Activated T-helper 1 cell treated with anti-CD3 and anti-CD28 coated beads, Interleukin-2, amount 50 U/mL, for 16 hours (primary cell): Measurements from ENCODE around the gene MYO7A.

Experiments
- DNase-seq, 2 donors: peaks; one replicate each; pipeline ENCODE4 v3.0.0-alpha.2; 2020; ENCODE audit warnings: low read depth in 1 of 2, low spot score in 1 of 2

Gene MYO7A

GRCh38 chr11:77111946-77112345 lies 16.1 kb upstream of the MYO7A start:
- no peak for DNase-seq

- DNase-seq, result no peak
Observed at GRCh38 chr11:77112641-77113381, 15.2 kb upstream of the MYO7A start.

GRCh38 chr11:77113382-77114088 lies 14.5 kb upstream of the MYO7A start:
- no peak for DNase-seq

- no peak for DNase-seq
Observed at GRCh38 chr11:77114089-77114463, 14.0 kb upstream of the MYO7A start.

GRCh38 chr11:77115181-77115611 lies 12.8 kb upstream of the MYO7A start:
- no peak for DNase-seq

GRCh38 chr11:77115956-77116355 lies 12.1 kb upstream of the MYO7A start:
- DNase-seq, result no peak

- no peak for DNase-seq
Observed at GRCh38 chr11:77117492-77117891, 10.6 kb upstream of the MYO7A start.

GRCh38 chr11:77118086-77118485 lies 10.0 kb upstream of the MYO7A start:
- no peak for DNase-seq

GRCh38 chr11:77118971-77119370 lies 9.1 kb upstream of the MYO7A start:
- DNase-seq, result no peak

- no peak for DNase-seq
Observed at GRCh38 chr11:77119531-77119936, 8.5 kb upstream of the MYO7A start.

- DNase-seq, result no peak
Observed at GRCh38 chr11:77120571-77120970, 7.5 kb upstream of the MYO7A start.

GRCh38 chr11:77121096-77121640 lies 6.9 kb upstream of the MYO7A start:
- no peak for DNase-seq

GRCh38 chr11:77121876-77122575 lies 6.0 kb upstream of the MYO7A start:
- DNase-seq, result no peak

- no peak for DNase-seq
Observed at GRCh38 chr11:77122576-77123212, 5.4 kb upstream of the MYO7A start.

GRCh38 chr11:77123591-77123990 lies 4.5 kb upstream of the MYO7A start:
- DNase-seq, result no peak

GRCh38 chr11:77124041-77124440 lies 4.0 kb upstream of the MYO7A start:
- DNase-seq, result no peak

GRCh38 chr11:77124488-77124887 lies 3.6 kb upstream of the MYO7A start:
- no peak for DNase-seq

GRCh38 chr11:77125191-77125590 lies 2.9 kb upstream of the MYO7A start:
- DNase-seq, result no peak

- no peak for DNase-seq
Observed at GRCh38 chr11:77125695-77126094, 2.4 kb upstream of the MYO7A start.

GRCh38 chr11:77126156-77126775 lies 1.8 kb upstream of the MYO7A start:
- no peak for DNase-seq

GRCh38 chr11:77126861-77127234 lies 1.2 kb upstream of the MYO7A start:
- no peak for DNase-seq
